Stimulated activated CD4-positive, alpha-beta T cell treated with anti-CD3 and anti-CD28 coated beads, Interleukin-15, amount 100 ng/mL, for 24 hours (primary cell): Measurements from ENCODE around the gene FAM151B.

Experiments
- DNase-seq: peaks from one replicate; pipeline ENCODE4 v3.0.0-alpha.2; 2020

FAM151B gene

GRCh38 chr5:80591352-80591751, 103.5 kb downstream of the FAM151B start:
- DNase-seq: no peak

DNA sequence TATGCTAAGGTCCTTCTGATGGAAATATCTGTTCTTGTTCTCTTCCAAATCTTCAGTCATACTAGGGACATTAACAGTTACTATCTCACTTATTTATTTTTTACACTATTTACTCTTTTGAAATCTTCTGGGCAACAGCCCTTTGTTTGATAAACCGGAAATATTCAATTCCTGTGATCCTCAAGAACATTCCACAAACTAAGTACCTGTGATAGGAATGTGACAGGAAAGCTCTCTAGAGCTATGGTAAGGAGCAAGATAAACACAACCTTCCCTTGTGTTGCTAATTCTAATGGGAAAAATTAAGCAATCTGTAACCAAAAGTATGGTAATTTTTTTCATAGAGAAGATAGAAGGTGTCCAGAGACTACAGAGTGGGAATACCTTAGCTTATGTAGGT, 104.2 kb downstream of the FAM151B start:
- DNase-seq: no peak
